HepG2 (cell line): ENCODE results near the gene TGFB2. TPM values are rescaled to one million over a fixed set of nuclear protein-coding genes. Genes with fewer than 3 reads are reported as not detected.

ENCODE experiments used
- ATAC-seq: fragments of 200-7000 bp; cut with Tn5 transposase; 3 replicates; pipeline ENCODE4 v1.9.1; 2020; ENCODE audit warnings: mild to moderate bottlenecking, moderate library complexity
- BruUV-seq: library from RNA; stranded (reverse); fragments of 400-500 nt; replicated peaks from 2 replicates; lab custom pipeline; 2021; lab: Mats Ljungman, UMichigan
- CTCF ChIA-PET: fragments of 300-600 bp; formaldehyde crosslinking; extraction: SDS; loops from one replicate; lab custom pipeline; 2021; ENCODE audit warnings: low total read pairs, inconsistent platforms, low intra/inter-chr PET ratio; lab: Yijun Ruan, JAX
- POLR2A ChIA-PET: fragments of 350-600 bp; sonication (Branson Sonifier 250); formaldehyde crosslinking; loops from one replicate; lab custom pipeline; 2020; ENCODE audit warnings: antibody characterized with exemption, inconsistent platforms; lab: Yijun Ruan, JAX
- DNase-seq: peaks from one replicate; pipeline ENCODE4 v3.0.0-alpha.2; 2015; ENCODE audit warnings: low spot score
- FAIRE-seq: peaks from 3 replicates; lab custom pipeline; 2011; peaks lifted over from hg19 to GRCh38; lab: Jason Lieb, UNC
- H2AFZ ChIP-seq: one replicate; pipeline ENCODE4 v1.6.1; 2011; ENCODE audit warnings: low read length, inconsistent platforms
- H3K27ac ChIP-seq: fragments of 300-600 bp; 3 replicates; pipeline ENCODE4 v1.8.0; 2011; ENCODE audit warnings: mixed run types, mild to moderate bottlenecking, mixed read lengths, low read length, inconsistent platforms; ENCODE audit not compliant: insufficient read depth; ENCODE audit errors: extremely low read length
- H3K27me3 ChIP-seq, 2 experiments: fragments of 200-600 bp in 1 of 2; 2 replicates in 1 of 2; 3 replicates in 1 of 2; pipeline versions ENCODE4 v1.6.0 to v1.8.0; 2011; ENCODE audit warnings: low read length in 2 of 2, mild to moderate bottlenecking in 2 of 2, moderate library complexity in 2 of 2, inconsistent platforms in 1 of 2; ENCODE audit not compliant: insufficient read depth in 2 of 2, control insufficient read depth in 1 of 2
- H3K36me3 ChIP-seq, 2 experiments: fragments of 200-600 bp in 1 of 2; replicated peaks in 1 of 2; 2 replicates in 1 of 2; 3 replicates in 1 of 2; pipeline versions ENCODE4 v1.5.1 to v1.8.0; 2011; ENCODE audit warnings: low read length in 2 of 2, inconsistent platforms in 1 of 2; ENCODE audit not compliant: insufficient read depth in 2 of 2, control insufficient read depth in 1 of 2
- H3K4me1 ChIP-seq: 2 replicates; pipeline ENCODE4 v1.5.1; 2012; ENCODE audit warnings: low read length, inconsistent platforms; ENCODE audit not compliant: insufficient read depth
- H3K4me2 ChIP-seq: 2 replicates; pipeline ENCODE4 v1.6.0; 2011; ENCODE audit warnings: low read depth, low read length, inconsistent platforms
- H3K4me3 ChIP-seq, 3 experiments: fragments of 200-600 bp in 1 of 3; sonication (generic), shearing (Covaris generic) in 1 of 3; replicated peaks in 1 of 3; 2 replicates each; pipeline ENCODE4 v1.5.1; 2011 to 2016; ENCODE audit warnings: low read length in 3 of 3, inconsistent platforms in 2 of 3, low read depth in 2 of 3, mild to moderate bottlenecking in 2 of 3, control low read depth in 1 of 3, mixed read lengths in 1 of 3; ENCODE audit not compliant: insufficient read depth in 1 of 3
- H3K79me2 ChIP-seq: one replicate; pipeline ENCODE4 v1.6.1; 2011; ENCODE audit warnings: low read length, inconsistent platforms; ENCODE audit not compliant: insufficient read depth
- H3K9ac ChIP-seq: 2 replicates; pipeline ENCODE4 v1.6.0; 2011; ENCODE audit warnings: mild to moderate bottlenecking, low read depth, low read length, inconsistent platforms; ENCODE audit not compliant: insufficient read depth
- H3K9me3 ChIP-seq: 2 replicates; pipeline ENCODE4 v1.5.1; 2012; ENCODE audit warnings: mild to moderate bottlenecking, low read length
- H4K20me1 ChIP-seq: 2 replicates; pipeline ENCODE4 v1.6.0; 2011; ENCODE audit warnings: inconsistent platforms, mild to moderate bottlenecking, low read length, moderate library complexity; ENCODE audit not compliant: insufficient read depth
- ADNP ChIP-seq: sonication (generic); formaldehyde crosslinking; IDR thresholded peaks from 2 replicates; pipeline ENCODE4 v1.4.0; 2020; ENCODE audit warnings: missing genetic modification reagents
- CCDC6 ChIP-seq: sonication (generic); formaldehyde crosslinking; IDR thresholded peaks from 2 replicates; pipeline ENCODE4 v1.8.1; 2022; ENCODE audit warnings: mild to moderate bottlenecking, missing genetic modification reagents, moderate library complexity
- FOXO1 ChIP-seq: sonication (generic); formaldehyde crosslinking; IDR thresholded peaks from 2 replicates; pipeline ENCODE4 v1.4.0; 2020; ENCODE audit warnings: missing genetic modification reagents
- GATA4 ChIP-seq: sonication (generic); IDR thresholded peaks from 2 replicates; pipeline ENCODE4 v1.6.1; 2016; ENCODE audit warnings: antibody characterized with exemption, low read depth, borderline replicate concordance
- GPN1 ChIP-seq: sonication (generic); formaldehyde crosslinking; IDR thresholded peaks from 2 replicates; pipeline ENCODE4 v1.5.1; 2020; ENCODE audit warnings: missing genetic modification reagents, borderline replicate concordance
- GTF3A ChIP-seq: sonication (generic); formaldehyde crosslinking; conservative IDR thresholded peaks from 2 replicates; pipeline ENCODE4 v1.4.0; 2020; ENCODE audit warnings: mild to moderate bottlenecking, missing genetic modification reagents
- PLRG1 ChIP-seq: fragments of 450-650 bp; conservative IDR thresholded peaks from 2 replicates; pipeline ENCODE4 v1.6.1; 2016
- RERE ChIP-seq: IDR thresholded peaks from 2 replicates; pipeline ENCODE4 v1.6.1; 2016; ENCODE audit warnings: low read depth, missing genetic modification reagents, missing compliant biosample characterization
- RFXAP ChIP-seq: sonication (generic); formaldehyde crosslinking; IDR thresholded peaks from 2 replicates; pipeline ENCODE4 v1.4.0; 2020; ENCODE audit warnings: missing genetic modification reagents, borderline replicate concordance
- SAFB2 ChIP-seq: sonication (generic); formaldehyde crosslinking; IDR thresholded peaks from 2 replicates; pipeline ENCODE4 v1.5.1; 2020; ENCODE audit warnings: missing genetic modification reagents, low read depth, mild to moderate bottlenecking, borderline replicate concordance
- YEATS4 ChIP-seq: sonication (generic); formaldehyde crosslinking; IDR thresholded peaks from 2 replicates; pipeline ENCODE4 v1.4.0; 2020; ENCODE audit warnings: missing genetic modification reagents, borderline replicate concordance
- ZFP36 ChIP-seq: fragments of 150-350 bp; IDR thresholded peaks from 2 replicates; pipeline ENCODE4 v1.6.1; 2018; ENCODE audit warnings: borderline replicate concordance, low read length, low read depth; ENCODE audit not compliant: partially characterized antibody
- ZFP62 ChIP-seq: sonication (generic); formaldehyde crosslinking; IDR thresholded peaks from 2 replicates; pipeline ENCODE4 v1.4.0; 2020; ENCODE audit warnings: missing genetic modification reagents
- ZNF230 ChIP-seq: sonication (generic); formaldehyde crosslinking; IDR thresholded peaks from 2 replicates; pipeline ENCODE4 v1.4.0; 2020; ENCODE audit warnings: mild to moderate bottlenecking, missing genetic modification reagents
- ZNF256 ChIP-seq: sonication (generic); formaldehyde crosslinking; conservative IDR thresholded peaks from 2 replicates; pipeline ENCODE4 v1.4.0; 2020; ENCODE audit warnings: missing genetic modification reagents
- ZNF792 ChIP-seq: IDR thresholded peaks from 2 replicates; pipeline ENCODE4 v1.6.1; 2016
- WGBS: methylation state at CpG from one replicate; pipeline ENCODE4 v1.1.6; 2017; ENCODE audit warnings: low lambda C conversion rate; 5-methylcytosine and 5-hydroxymethylcytosine counted together
- in situ Hi-C: cut with HindIII; loops from 2 replicates; pipeline ENCODE4 v1.10.0; 2017; ENCODE audit warnings: low pct_unique_long_range_greater_than_20kb; ENCODE audit not compliant: extremely low pct_ligation_motif_present
- intact Hi-C: fragments of 100-400 bp; cut with micrococcal nuclease; formaldehyde crosslinking; loops from one replicate; pipeline ENCODE4 v1.10.0; 2022; ENCODE audit not compliant: unreplicated experiment
- polyA plus RNA-seq, 8 experiments: library from polyadenylated mRNA; depleted of rRNA in 3 of 8; stranded (reverse) in 7 of 8; unstranded in 1 of 8; fragments of >200 nt; fragmentation: Illumina TruSeq in 4 of 8; extraction: Trizol in 4 of 8; gene quantifications; 2 replicates each; pipeline versions ENCODE4 v1.2.1 to v1.2.3, GENCODE V29; 2011 to 2016; ENCODE audit warnings: low read depth in 4 of 8, missing spikeins in 1 of 8, mixed read lengths in 1 of 8; ENCODE audit not compliant: insufficient read depth in 1 of 8
- total RNA-seq, 5 experiments: library from RNA; depleted of rRNA; stranded (reverse); fragments of >200 nt; fragmentation: Illumina TruSeq; extraction: Trizol; gene quantifications; 2 replicates each; pipeline ENCODE4 v1.2.3, GENCODE V29; 2016; ENCODE audit warnings: low read depth in 1 of 5
- TF ChIP-seq, protein P1 (sequence below): sonication (generic); formaldehyde crosslinking; IDR thresholded peaks from 2 replicates; pipeline ENCODE4 v1.8.0; 2022; ENCODE audit warnings: mild to moderate bottlenecking, missing genetic modification reagents, moderate library complexity

Gene TGFB2
- total and polyA plus RNA-seq, 2 of the 13 experiments (the other 11 are each of a cell fraction or from before 2014, with no cell fraction given), result 0.07 TPM; not detected in 1

GRCh38 chr1:218341325-218341724 is 3.8 kb upstream of the TGFB2 start:
- intact Hi-C loops (no loop called here), in situ Hi-C loops (loop anchor here (10.0 to 25.0 kb wide), 3 partner anchors 646 to 1473 kb away; no protein-coding TSS in a partner anchor)
- Histone ChIP-seq H3K4me3 (no peak overlapping the region), H4K20me1 (no peaks in the 10 kb centered on the region), H3K4me2 (no peak overlapping the region), H3K36me3 (no peaks in the 10 kb centered on the region), H3K4me1 (peaks cover 19% of the 10 kb centered on the region), H3K79me2 (no peaks in the 10 kb centered on the region), H3K9me3 (no peaks in the 10 kb centered on the region), H3K9ac (no peak overlapping the region), H3K27ac (no peak overlapping the region), H3K27me3 (peaks cover 1 to 18% of the 10 kb centered on the region in 2 experiments; a peak in 3 of 5 replicates), H2AFZ (no peak overlapping the region)
- ChIA-PET POLR2A (no interaction called here), CTCF (no interaction called here)
- no TSS peak for BruUV-seq
- no peak for TF ChIP-seq GPN1
- TF ChIP-seq RFXAP (CRISPR knock-in tag), result no peak
- TF ChIP-seq, protein P1, sequence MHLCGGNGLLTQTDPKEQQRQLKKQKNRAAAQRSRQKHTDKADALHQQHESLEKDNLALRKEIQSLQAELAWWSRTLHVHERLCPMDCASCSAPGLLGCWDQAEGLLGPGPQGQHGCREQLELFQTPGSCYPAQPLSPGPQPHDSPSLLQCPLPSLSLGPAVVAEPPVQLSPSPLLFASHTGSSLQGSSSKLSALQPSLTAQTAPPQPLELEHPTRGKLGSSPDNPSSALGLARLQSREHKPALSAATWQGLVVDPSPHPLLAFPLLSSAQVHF (CRISPR knock-in tag), result no peak
- no peak for TF ChIP-seq FOXO1
- no peak for TF ChIP-seq GATA4
- no peak for TF ChIP-seq ADNP (CRISPR knock-in tag)
- no peak for TF ChIP-seq ZFP36
- no peak for TF ChIP-seq ZNF230 (CRISPR knock-in tag)
- TF ChIP-seq RERE, result no peak
- no peak for TF ChIP-seq CCDC6 (CRISPR knock-in tag)
- no peak for TF ChIP-seq YEATS4
- no peak for TF ChIP-seq ZFP62 (CRISPR knock-in tag)
- no peak for TF ChIP-seq SAFB2 (CRISPR knock-in tag)
- TF ChIP-seq PLRG1, result no peak
- no peak for TF ChIP-seq ZNF256 (CRISPR knock-in tag)
- no peak for TF ChIP-seq GTF3A
- no peak for TF ChIP-seq ZNF792 (CRISPR knock-in tag)
- no peak for ATAC-seq
- FAIRE-seq, result no peak
- DNase-seq, result no peak
- 77% methylated on average over 1 of the region's 1 CpG for WGBS
